HG03108 (cell line): Measurements from ENCODE around the gene CCDC142.
"Not testable (repeated sequence)": the region's sequence is repeated elsewhere in the genome, so short reads cannot be mapped to it uniquely, and the experiment has no call there.

Experiments
- ATAC-seq: cut with Tn5 transposase; IDR thresholded peaks from one replicate; pipeline ENCODE4 v1.9.1; 2021; ENCODE audit warnings: moderate library complexity; ENCODE audit not compliant: unreplicated experiment

The CCDC142 gene

GRCh38 chr2:74499940-74500577, 17.3 kb upstream of the CCDC142 start:
- no peak for ATAC-seq

- ATAC-seq = no peak
Measured at GRCh38 chr2:74499267-74499939, 16.6 kb upstream of the CCDC142 start, which contains the start of gene LBX2. Gene LBX2, minus strand, starts transcription at chr2:74499603. Its CDS starts 66 bp downstream, at chr2:74499537.

GRCh38 chr2:74498500-74499266, 15.9 kb upstream of the CCDC142 start:
- ATAC-seq = no peak

GRCh38 chr2:74497777-74498499, 15.1 kb upstream of the CCDC142 start:
- no peak for ATAC-seq

GRCh38 chr2:74496997-74497776, 14.4 kb upstream of the CCDC142 start:
- no peak for ATAC-seq

GRCh38 chr2:74495440-74495839, 12.6 kb upstream of the CCDC142 start:
- ATAC-seq = no peak

- no peak for ATAC-seq
Measured at GRCh38 chr2:74493546-74493945, 10.7 kb upstream of the CCDC142 start.

- ATAC-seq = no peak
Measured at GRCh38 chr2:74491648-74492544, 9.1 kb upstream of the CCDC142 start.

GRCh38 chr2:74489906-74490305, 7.1 kb upstream of the CCDC142 start:
- ATAC-seq = no peak

- ATAC-seq = no peak
Measured at GRCh38 chr2:74488643-74489481, 6.1 kb upstream of the CCDC142 start.

- no peak for ATAC-seq
Measured at GRCh38 chr2:74486141-74486540, 3.3 kb upstream of the CCDC142 start.

GRCh38 chr2:74483675-74484164, 922 bp upstream of the CCDC142 start:
- ATAC-seq = not testable (repeated sequence)

- ATAC-seq = peak; percentile 30
Measured at GRCh38 chr2:74481961-74482800, 617 bp downstream of the CCDC142 start.

- no peak for ATAC-seq
Measured at GRCh38 chr2:74481431-74481830, 1.4 kb downstream of the CCDC142 start.

GRCh38 chr2:74474899-74475298, 7.9 kb downstream of the CCDC142 start:
- ATAC-seq = no peak

GRCh38 chr2:74474481-74474880, 8.3 kb downstream of the CCDC142 start:
- ATAC-seq = no peak

GRCh38 chr2:74472945-74473258, 9.9 kb downstream of the CCDC142 start:
- ATAC-seq = no peak
